D341Med (cell line): ENCODE measurements around the gene ATXN7L3B.
"Not testable (repeated sequence)": the region's sequence is repeated elsewhere in the genome, so short reads cannot be mapped to it uniquely, and the experiment has no call there.

ENCODE experiments used
- DNase-seq: peaks from one replicate; pipeline ENCODE4 v3.0.0; 2012; ENCODE audit warnings: low spot score

ATXN7L3B gene

GRCh38 chr12:74537707-74538385, at the start of gene ATXN7L3B:
Gene ATXN7L3B (plus strand): TSS chr12:74537835. CDS start chr12:74538113, 278 bp downstream.
- peak; percentile 95 for DNase-seq

DNA sequence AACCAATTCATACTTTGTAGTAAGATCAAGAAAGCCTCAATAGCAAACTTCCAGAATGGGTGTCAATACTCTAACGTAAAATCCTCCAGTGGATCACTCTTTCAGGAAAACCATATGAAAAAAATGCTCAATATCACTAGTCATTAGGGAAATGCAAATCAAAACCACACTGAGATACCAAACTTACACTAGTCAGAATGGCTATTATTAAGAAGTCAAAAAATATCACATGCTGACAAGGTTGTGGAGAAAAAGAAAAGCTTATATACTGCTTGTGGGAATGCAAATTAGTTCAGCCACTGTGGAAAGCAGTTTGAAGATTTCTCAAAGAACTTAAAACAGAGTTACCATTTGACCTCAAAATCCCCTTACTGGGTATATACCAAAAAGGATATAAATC, 49.5 kb upstream of the ATXN7L3B start:
- DNase-seq: no peak

DNA sequence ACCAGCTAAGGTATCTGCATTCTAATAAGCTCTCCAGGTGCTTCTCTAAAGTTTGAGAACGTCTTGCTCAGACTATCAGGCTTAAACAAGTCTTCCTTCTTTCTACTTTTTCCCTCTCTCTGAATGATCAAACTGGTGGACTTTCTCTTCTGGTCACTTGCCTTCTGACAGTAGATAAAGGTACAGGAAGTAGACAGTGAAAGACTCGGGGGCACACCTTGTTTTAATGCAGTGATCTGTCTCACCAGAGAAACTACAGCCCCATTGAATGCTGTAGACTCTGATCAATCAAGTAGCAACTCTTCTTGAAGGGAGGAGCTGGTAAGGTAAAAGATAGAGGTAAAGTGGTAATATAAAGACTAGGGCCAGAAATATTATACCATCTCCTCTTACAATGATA, 48.1 kb upstream of the ATXN7L3B start:
- DNase-seq: no peak

DNA sequence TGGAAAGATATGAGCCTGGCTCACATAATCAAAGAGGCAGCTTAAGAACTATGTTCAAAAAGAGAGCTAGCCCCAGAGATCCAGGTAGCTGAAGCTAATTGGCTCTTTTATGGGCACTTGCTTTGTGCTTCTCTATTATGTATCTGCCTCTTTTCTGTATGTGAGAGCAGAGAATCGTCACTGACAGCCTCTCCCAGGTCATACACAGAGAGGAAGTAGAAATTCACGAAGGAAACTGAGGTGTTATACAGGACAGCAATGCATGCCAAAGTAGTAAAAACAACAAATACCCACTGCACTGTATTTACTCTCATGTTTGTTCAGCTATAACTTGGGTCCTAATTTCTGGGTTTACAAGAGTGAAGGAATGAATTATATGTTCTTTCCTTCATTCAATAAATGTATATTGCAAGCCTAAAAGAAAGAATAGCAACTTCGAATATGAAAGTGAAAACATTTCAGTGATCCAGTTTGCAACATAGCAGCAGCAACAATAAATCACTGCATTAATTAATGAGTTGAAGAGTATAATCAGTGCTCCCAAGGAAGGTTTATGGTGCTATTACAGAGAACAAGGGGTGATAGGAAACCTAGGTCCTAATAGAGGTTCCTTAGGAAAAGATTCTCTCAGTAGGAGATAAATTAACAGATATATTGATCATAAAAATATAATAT, 47.1 kb upstream of the ATXN7L3B start:
- DNase-seq: no peak

DNA sequence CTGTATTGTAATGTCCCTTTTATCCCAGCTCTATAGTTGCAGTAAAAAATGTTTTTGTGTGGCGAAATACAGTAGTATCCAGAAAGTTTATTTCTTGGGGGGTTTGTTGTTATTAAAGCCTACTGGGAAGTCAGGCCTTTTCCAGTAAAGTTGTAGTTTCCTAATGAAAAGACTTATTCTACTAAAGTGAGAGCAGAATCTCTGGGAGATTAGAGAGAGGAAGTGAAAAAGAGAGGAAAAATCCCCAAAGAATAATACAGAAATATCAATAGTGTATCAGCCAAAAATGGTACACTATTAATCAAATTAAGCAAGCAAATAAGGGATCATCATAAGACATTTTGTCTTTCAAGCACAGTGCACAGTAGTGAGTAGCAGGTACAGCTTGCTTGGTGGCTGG, 46.3 kb upstream of the ATXN7L3B start:
- no peak for DNase-seq

- no peak for DNase-seq
These were observed 38.4 kb upstream of the ATXN7L3B start for GRCh38 chr12:74499192-74499591.

DNA sequence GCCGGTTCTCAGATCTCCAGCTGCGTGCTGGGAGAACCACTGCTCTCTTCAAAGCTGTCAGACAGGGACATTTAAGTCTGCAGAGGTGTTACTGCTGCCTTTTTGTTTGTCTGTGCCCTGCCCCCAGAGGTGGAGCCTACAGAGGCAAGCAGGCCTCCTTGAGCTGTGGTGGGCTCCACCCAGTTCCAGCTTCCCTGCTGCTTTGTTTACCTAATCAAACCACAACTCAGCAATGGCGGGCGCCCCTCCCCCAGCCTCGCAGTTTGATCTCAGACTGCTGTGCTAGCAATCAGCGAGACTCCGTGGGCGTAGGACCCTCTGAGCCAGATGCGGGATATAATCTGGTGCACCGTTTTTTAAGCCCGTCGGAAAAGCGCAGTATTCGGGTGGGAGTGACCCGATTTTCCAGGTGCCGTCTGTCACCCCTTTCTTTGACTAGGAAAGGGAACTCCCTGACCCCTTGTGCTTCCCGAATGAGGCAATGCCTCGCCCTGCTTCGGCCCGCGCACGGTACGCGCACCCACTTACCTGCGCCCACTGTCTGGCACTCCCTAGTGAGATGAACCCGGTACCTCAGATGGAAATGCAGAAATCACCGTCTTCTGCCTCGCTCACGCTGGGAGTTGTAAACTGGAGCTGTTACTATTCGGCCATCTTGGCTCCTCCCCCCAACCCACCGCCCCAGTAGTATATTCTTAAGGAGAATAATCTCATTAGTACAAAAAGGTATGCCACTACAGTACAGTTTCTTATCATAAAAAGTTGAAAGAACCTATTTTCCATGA, 28.6 kb upstream of the ATXN7L3B start:
- DNase-seq: not testable (repeated sequence)

- DNase-seq: no peak
These were observed 27.7 kb upstream of the ATXN7L3B start for GRCh38 chr12:74509886-74510285.

- no peak for DNase-seq
These were observed 23.4 kb upstream of the ATXN7L3B start for GRCh38 chr12:74514098-74514872.

- DNase-seq: no peak
These were observed 21.8 kb upstream of the ATXN7L3B start for GRCh38 chr12:74515849-74516248.

DNA sequence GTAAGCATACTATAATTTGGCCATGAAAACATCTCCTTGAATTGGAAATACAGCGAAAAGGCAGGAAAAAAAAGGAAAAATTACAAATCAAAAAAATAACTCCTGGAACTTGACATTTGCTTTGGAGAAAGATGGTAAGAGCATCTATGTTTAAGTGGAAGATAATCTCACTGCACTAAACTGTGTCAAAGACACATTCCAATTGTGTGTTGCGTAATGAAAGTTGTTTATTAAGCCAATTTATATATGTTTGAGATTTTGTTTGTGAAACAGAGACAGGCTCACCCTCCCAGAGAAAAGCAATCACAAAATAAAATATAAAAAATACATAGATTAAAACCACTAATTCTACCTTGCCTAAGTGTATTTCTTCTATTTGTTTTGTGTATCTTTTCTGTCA, 11.1 kb upstream of the ATXN7L3B start:
- DNase-seq: no peak

GRCh38 chr12:74527491-74527890, 10.1 kb upstream of the ATXN7L3B start:
- DNase-seq: no peak

GRCh38 chr12:74530676-74531075, 7.0 kb upstream of the ATXN7L3B start:
- no peak for DNase-seq

- DNase-seq: no peak
These were observed 2.1 kb upstream of the ATXN7L3B start for GRCh38 chr12:74535536-74535935.

DNA sequence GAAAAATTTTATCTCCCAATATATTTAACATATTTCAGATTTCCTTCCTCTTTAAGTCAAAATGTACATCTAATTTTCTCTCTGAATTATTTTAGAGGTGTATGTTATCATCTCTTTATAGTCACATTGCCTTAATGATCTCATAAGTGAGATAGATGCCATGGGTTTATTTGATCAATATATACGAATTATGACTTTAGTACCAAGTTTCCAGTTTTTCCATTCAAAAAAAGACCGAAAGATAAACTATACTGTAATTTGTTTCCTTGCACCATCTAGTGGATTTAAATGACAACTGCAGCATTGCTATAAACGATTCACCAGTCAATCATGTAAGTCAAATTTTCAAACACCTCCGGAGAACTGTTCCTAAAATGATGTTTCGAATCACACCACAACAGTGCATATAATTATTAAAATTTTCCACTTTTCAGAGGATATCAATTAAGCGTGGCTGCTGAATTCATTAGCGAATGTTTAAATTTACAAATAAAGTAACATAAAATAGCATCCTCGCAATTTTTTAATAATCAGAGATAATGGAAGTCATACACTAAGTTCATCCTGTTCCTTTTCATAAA, 419 bp upstream of the ATXN7L3B start:
- no peak for DNase-seq

- peak; percentile 40 for DNase-seq
These were observed 1.0 kb downstream of the ATXN7L3B start for GRCh38 chr12:74538491-74539258.

DNA sequence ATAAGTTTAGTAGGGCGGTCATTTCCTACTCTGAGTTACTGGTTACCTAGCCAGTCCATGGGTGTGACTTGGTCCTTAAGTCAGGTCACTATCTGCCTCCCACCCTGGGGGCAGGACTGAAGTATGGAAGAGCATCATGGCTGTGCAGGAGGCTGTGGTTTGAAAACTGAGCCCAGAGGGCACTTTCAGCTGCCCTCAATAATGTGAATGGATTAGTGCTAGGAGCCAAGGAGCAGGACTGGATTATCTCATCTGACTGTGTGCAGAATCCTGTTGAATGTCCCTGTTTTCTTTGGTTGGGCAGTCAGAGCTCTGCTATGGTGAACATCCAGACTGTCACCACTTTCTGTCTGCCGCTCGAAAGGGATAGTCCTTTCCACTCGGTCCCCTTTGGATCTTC, 1.6 kb downstream of the ATXN7L3B start:
- DNase-seq: no peak

GRCh38 chr12:74539765-74540526, 2.3 kb downstream of the ATXN7L3B start:
- no peak for DNase-seq

DNA sequence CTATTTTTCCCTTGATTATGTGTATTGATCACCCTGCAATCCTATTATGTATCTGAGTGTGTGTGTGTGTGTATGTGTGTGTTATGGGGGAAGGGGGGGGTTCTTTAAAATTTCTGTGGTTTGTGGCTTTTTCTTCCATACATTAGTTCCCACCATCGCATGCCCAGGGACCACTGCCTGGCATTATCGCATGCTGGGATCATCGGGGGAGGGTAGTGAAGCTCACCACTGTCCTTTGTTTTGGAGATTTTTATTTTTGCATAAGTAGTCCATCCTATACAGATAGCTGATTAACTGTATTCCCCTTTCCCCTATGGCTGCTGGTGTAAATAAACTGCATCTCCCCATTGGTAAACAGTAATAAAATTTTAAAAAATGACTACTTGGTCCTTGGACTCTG, 3.4 kb downstream of the ATXN7L3B start:
- no peak for DNase-seq

DNA sequence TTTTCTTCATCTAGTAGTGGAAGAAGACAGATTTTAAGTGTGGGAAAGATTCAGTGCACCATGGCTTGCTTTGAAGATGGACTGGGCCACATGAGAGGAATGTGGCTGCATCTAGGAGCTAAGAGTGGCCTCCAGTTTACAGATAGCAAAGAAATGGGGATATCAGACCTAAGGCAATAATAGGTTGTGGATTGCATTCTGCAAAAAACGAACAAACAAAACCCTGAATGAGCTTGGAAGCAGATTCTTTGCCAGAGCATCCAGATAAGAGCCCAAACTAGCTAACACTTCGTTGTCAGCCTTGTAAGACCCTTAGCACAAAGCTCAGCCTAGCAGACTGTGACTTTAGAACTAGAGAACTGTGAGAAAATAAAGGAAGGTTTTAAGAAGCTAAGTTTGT, 9.6 kb downstream of the ATXN7L3B start:
- no peak for DNase-seq
